Fibroblast of skin of right biceps (primary cell): ENCODE data around the gene CRABP2.
A peak's percentile ranks its signal among the peaks of the same experiment; 100 is the strongest.

Source experiments
- DNase-seq: peaks from one replicate; pipeline ENCODE4 v3.0.0-alpha.2; 2013

Gene CRABP2

DNA sequence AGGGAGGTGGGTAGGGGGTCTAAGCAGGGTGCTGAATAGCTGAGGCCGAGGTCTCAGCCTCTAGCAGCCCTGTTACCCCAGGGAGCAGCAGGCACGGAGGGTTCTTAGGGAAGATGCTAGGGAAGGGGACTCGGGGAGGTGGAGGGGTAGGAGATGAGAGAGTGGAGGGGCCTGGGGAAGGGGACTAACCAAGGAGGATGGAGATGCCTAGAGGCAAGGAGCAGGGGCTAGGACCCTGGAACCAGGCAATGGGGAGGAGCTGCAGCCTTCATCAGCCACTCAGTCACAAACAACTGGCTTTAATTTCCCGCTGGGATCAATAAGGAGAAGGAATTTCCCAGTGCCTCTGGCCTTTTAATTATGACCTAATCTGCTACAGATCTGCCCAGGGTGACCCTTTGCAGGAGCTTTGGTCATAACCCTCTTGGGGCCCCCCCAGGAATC lies 2.9 kb upstream of the CRABP2 start:
- peak; percentile 28 for DNase-seq

DNA sequence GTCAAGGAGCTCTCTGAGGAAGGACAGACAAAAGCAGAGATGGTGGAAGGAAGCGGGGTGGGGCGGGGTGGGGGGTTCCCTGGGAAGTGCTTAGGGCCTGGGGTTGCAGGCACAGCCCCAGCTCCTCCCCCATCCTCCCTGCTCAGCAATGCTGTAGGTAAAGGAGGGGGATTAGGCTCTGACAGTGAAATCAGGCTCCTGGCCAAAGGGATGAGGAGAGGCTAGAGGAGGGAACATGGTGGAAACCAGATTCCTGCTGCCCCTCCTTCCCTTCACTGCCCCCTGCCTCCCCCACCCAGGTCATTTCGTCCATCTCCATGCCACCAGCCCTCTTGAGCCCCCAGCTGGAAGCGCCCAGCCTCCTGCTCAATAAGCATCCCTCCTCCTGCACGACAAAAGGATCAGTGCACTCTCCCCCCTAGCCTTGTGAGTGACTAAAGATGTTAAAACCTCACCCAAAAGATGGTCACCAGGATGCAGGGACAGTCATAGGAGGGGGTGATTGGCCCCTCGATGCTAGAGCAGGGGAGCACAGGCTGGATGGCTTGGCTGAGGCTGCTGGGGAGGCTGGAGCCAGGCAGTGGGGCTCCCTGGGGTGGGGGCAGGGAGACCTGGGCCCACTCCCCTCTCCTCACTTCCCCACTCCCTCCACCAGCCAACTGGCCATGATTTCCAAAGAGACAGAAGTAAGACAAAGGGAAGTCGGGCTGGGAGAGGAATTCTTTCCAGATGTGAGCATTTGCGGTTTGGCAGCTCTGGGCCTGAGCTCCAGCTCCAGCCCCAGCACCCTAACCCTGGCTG lies 2.2 kb upstream of the CRABP2 start:
- peak; percentile 78 for DNase-seq

DNA sequence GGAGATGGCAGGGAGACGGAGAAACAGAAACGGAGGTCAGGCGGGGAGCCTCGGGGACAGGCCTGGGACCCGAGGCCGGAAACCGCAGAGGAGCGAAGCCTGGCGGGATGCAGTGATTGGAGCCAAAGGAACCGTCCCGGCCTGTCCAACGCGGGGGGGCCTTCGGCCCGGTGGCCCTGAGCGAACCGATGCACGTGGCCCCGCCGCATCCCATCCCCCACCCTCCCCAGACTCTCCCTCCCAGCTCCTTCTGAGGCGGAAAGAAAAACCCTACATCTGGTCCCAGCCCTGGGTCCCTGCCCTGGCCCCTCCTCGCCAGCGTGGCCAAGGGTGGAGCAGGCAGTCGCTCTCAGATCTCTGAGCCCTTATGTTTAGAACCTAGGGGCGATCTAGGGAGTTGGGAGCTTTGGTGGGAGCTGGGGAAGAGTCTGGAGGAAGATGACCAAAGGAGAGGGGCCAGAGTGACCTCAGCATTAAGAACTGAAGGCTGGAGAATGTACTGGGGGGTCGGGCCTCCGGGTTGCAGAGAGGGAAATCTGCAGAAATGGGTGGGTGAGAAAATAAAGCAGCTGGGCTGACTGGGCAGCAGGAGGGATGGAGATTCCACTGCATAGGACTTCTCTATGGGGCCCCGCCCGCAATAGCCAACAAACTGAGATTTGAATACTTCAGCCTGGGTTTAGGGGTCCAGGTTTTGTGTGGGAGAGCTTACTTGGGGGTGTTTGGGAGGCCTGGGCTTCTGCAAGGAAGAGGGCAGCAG lies 1.5 kb upstream of the CRABP2 start:
- DNase-seq: peak; percentile 80

DNA sequence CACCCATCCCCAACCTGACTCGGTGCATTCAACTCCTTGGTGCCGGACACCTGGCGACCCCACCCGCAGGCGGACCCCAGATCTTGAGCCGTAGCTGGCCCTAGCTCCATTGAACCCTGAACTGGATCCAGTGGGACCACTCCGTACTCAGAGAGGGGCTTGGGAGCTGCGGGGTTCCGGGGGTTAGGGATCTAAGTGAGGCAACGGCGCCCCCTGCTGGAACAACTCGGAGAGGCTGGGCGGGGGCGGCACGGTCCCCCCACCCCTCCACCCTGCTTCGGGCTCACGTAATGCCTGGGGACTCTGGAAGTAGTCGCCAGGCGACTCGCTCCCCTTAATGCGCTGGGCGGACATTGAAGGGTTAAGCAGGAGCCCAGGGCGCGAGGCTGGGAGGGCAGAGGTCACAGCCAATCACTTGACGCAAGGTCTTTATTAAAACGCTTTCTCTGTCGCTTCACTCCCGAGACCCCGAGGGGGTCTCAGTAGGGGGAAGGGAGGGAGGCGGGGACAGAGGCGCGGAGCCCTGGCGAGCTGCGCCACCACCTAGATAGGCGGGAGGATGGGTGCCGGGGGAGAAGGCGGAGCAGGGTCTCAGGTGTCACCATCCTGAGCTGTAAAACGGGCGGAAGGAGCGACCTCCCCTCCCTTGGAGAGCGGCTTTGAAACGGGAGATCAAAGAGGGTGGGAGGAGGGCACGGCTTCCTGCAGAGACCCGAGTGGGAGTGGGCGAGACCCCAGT lies 704 bp upstream of the CRABP2 start:
- peak; percentile 77 for DNase-seq

DNA sequence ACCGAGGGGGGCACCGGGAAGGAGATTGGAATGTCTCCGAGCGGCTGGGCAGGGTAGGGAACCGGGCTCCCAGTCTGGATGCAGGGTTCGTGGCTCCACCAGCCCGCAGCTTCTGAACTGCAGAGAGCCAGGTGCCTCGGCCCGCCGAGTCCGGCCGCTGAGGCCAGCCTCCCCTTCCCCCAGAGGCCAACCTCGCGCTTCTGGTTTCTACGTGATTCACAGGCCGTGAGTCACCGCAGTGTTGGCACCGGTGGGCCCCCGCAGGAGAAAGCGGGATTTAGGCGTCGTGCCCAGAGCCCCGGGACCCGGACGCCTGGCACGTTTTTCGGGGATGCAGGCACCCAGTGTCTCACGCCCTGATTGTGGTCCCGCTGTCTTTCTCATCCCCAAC lies 458 bp downstream of the CRABP2 start:
- DNase-seq: peak; percentile 82

DNA sequence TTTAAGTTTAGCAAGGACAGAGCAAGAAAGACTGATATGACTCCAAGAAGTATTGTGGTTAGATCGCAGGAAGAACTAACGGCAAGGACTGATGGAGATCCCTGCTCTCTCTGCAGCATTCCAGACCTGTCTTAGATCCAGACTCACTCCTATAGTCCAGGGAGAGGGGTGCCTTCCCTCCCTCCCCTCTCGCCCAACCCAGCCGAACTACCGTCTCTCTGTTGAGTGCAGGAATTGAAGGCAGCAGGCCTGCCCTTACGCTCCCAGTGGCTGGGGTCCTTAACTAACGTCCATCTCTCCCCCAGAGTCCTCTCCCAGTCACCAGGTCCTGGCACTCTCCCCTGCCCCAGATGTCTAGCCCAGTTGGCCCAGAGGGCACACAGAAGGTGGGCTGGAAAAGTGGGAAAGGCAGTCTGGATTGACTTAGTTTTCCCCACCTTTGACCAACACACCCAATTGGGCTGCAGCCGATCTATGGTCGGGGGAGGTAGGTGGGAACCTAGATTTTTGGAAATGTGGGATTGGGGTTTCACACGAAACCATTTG lies 1.1 kb downstream of the CRABP2 start:
- DNase-seq: no peak

DNA sequence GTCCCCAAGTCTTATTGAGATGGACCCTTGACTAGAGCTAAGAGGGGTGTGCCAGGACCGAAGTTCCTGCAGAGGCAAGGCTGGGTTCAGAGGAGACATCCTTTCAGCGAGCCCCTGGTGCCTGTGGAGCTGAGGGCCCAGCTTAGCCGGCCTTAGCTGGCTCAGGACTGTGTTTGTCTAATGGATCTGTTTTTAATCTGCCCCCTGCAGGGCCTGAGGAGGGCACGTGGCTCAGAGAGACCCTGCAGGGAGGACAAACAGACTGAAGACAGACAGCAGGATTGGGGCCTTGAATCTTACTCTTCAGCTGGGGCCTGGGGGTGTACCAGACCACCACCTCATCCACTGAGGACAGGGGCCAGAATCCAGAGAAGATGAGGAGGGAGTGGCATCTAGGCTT lies 1.6 kb downstream of the CRABP2 start:
- peak; percentile 37 for DNase-seq

DNA sequence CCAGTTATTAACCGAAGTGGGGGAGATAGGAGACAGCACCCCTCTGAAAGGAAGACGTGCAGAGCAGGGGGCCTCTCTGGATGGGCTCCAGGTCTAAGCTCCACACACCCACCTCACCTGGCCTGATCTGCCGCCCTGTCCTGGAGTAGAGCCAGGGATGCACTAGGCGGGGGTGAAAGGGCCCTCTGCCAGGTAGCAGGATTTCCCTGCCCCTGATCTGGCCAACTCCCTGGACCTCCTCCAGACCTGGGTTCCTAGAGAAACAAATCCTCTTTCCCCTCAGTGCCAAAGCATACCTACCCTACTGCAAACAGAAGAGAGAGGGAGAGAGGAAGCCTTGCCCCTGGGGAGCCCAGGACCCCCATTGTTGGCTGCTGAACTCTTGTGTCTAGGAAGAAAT lies 2.0 kb downstream of the CRABP2 start:
- DNase-seq: no peak

DNA sequence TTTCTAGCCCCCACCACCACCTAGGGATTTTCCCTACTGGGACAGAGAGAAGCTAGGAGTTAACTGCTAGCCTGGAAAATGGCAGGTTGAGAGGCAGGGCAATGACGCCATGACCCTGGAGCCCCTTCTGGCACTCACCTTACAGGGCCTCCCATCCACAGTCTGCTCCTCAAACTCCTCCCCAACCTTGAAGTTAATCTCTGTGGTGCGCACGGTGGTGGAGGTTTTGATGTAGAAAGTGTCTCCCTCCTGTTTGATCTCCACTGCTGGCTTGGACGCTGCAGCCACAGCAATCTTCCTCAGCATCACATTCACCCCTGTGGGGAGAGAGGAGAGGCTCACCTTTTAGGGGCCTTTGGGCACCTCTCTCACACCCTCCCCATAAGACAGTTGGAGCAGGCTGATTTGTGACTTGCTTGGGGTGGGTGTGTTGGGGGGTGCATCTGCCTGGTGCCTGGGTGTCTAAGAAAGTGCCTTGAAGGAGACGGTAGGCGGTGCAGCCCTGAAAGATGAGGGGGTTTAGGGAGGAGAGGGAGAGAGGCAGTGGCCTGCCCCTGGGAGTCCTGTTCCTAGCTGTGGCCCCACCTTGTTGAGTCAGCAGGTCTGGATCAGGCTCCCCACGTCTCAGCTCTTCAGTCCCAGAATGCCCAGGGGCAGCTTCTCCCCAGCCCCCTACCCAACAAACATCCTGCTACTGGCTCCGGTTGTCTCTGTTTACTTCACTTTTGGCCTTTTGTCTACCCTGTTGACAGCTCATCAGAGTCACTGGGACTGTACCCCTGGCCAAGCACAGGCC lies 4.4 kb downstream of the CRABP2 start:
- no peak for DNase-seq

DNA sequence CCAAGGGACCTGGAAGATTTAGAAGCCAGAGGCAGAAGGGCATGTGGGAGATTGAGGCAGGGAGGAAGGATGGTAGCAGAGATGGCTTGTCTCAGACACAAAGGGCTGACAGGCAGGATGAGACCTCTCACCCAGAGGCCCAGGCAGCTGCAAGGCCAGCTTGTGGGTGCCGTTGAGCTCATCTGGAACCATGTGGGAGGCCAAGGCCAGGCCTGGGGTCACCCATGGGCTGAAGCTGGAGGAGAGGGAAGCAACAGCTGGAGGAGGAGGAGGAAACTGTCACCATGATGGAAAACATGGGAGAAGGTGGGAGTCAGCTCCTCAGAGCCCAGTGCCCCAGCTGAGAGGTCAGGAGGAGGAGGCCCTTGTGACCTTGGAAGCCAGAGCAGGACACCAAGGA lies 6.4 kb downstream of the CRABP2 start:
- DNase-seq: no peak

DNA sequence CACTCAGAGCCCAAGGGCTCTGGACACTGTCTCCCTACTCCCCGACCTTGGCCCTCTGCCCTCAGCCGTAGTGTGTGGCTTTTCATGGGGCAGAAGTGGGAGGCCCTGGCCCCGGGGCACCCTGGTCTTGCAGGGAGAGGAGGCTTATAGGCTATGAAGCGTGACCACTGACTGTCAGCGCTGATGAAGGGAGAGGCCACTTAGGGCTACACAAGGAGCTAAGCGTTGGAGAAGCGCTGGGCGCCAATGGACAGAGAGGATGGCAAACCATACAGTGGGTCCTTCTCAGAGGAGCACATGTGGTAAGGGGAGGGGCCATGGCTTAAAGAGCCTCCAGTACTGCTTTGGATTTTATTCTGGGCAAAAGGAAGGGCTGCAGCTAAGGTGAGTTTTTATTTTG lies 7.9 kb downstream of the CRABP2 start:
- no peak for DNase-seq

DNA sequence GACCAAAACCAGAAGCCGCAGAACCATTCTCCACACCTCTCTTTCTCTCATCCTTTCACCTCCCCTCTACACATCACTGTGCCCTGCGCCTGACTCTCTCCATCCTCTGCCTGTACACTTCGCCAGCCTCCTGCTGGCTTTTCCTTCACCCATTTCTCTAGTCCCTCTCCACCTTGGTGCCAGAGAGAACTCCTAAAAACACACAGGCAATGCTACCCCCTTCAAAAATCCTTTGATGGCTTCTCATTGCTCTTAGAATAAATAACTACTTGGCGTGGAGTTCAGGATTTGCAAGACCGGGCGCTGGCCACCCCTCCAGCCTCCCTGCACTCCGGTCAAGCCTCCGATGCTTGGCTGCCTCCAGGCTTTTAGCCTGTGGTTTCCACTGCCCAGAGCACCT lies 8.6 kb downstream of the CRABP2 start:
- DNase-seq: no peak

DNA sequence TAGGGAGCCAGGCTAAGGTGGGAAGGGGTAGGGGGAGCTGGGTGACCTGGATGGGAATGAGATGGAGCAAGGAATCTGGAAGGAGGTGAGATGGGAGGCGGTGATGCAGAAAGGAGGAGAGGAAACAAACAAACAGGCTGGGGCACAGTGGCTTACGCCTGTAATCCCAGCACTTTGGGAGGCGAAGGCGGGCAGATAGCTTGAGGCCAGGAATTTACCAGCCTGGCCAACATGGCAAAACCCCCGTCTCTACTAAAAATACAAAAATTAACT lies 10.8 kb downstream of the CRABP2 start:
- DNase-seq: no peak

DNA sequence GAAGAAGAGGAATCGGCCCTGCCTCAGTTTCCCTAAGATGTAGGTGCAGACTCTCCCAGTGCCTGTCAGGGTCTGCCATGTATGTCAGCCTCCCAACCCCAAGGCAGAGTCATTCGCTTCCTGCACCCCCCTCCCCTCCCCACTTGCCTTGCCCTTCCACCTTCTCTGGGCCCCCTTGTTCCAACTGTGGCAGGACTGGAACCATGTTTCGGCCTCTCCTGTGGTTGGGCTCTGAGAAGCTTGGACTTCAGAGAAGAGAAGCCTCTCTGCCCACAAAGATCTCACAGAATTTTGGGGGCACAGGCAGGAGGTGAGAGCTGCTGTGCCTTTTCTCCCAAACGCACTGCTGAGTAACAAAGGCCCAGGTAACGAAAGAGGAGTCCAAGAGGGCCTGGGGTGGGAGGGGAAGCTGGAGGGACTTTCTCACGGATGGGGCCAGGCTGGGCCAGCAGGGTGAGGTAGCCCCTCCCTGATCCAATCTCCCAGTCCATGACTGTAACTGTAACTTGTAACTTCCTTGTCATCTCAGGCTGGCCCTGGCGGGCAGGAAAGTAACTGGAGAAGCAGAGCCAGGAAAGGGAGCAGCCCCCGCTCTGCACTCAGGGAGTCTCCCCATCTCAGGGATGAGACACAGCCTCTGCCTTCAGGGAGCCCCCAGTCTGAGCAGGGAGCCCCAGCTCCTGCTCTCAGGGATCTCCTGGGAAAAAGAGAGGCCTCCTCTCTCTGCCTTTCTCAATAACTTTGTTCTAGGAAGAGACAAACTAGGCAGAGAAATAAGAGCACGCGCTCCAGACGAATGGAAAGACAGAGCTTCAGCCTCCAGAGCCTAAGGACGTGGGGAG lies 11.3 kb downstream of the CRABP2 start:
- DNase-seq: peak; percentile 54

DNA sequence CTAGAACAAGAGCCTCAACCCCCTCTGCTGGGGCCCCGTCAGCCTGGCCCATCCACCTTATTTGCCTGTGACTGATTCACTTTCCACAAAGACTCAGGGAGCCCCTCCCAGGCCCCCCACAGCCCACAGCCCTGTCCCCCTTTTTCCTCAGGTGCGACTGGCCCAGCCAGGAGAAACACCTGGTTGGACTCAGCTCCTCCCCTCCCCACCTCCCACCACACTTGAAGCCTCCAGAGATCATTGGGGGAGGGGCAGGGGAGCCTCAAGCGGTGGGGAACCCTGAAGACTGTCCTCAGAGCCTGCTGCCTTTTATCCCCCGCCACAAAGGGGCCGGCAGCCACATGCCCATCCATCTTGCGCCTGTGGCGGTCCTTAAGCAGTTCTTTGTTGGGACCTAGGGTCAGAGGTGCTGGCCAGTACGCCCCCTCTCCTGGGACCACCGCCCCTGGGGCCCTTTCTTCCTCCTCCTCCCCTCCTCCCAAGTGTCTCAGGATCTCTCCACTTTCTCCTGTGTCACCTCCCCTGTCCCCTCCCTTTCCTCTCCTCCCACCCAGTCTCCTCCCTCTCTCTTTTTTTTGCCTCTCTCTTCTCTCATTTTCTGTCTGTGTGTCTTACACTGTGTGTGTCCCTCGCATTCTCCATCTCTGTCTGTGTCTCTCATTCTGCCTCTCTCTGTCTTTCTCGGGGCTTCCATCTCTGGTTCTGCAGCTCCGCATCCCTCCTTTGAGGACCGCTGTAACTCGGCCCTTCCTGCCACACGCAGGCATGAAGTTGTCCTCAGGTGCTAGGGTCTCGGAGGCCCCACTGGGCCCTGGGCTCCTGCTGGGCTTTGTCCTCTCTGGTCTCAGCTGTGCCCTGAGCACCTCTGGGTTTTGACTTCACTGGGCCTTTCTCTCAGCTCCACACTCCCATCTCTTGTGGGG lies 12.2 kb downstream of the CRABP2 start:
- DNase-seq: peak; percentile 74

DNA sequence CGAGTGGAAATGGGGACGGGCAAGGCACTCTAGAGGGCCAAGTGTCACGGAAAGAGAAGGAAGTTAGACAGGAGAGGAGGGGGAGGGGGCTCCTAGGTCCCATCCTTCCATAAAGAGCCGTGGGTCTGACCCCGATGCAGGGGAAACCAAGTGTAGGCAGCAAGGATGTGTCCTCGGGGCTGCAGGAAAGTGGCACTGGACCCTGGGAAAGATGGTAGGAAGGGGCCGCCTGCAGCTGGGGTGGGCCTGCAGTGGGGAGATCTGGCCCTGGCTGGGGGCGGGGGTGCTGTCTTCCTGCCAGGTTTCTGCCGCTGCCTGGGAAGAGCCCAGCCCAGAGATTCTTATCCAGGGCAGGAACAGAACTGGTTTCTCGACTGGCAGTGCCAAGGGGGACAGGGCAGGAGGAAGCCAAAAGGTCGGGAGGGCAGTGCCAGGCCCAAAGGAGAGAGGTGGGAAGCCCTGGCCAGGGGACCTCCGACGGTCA lies 12.9 kb downstream of the CRABP2 start:
- DNase-seq: no peak

DNA sequence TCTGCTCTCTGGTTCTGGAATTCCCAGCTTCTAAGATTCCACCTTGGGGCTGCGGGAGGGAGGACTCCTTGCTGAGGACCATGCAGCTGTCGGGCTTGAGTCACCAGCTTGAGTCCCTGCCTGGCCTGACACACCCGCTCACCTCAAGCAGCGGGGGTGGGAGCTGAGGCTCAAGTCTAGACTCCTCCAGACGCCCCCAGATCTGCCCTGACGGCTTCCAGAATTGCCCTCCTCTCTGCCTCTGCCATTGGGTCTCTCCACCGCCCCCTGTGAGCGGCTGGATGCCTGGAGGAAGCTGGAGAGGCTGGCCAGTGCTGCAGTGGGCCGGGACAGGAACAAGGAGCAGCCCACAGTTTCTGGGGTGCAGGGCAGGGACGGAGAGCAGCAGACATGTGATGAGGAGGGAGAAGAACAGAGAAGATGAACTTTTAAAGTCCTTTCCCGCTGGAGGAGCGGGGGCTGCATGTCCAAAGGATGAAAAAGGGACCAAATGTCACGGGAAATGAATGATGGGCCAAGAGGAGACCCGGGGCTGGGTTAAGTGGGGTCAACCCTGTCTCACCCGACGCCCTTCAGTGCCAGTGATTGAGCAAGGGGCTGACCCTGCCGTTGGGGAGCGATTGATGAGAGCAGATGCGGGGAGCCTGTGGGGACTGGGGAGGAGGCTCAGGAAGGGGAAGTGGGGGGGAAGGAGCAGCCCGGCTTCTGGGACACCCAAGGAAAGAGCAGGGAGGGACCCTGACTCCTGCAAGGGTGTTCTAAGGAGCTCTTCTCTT lies 13.5 kb downstream of the CRABP2 start:
- DNase-seq: peak; percentile 63

DNA sequence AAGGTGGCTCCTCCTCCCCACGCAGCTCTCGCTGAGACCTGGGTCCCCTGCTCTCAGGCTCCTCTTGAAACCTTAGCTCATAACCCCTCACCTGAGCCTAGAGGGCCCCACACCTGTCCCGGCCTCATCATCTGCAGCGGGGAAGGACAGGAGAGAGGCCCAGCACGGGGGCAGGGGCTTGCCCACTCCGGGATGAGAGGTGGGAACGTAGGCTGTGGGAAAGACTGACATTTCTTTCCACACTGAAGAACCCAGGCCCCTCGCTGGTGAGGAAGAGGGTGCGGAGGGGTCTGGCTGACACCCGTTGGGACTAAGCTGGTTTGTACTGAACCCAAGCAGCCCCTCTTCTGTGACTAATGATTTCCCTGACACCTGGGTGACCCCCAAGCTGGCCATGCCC lies 14.2 kb downstream of the CRABP2 start:
- no peak for DNase-seq

DNA sequence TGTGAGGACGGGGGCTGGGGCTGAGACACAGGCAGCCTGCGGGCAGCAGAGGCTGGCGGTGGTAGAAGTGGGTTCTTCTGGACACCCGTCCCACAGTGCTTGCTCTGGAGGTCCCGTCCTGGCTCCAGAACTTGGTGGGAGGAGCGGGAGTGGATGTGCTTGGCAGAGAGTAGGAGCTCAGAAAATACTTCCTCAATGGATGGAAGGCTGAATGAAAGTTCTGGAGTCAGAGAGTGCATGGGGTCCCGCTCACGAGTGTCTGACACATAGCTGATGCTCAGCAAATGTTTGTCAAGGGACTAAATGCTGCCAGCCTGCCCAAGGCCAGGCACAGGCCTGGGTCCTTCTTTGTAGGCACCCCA lies 14.7 kb downstream of the CRABP2 start:
- no peak for DNase-seq
